ENCODE data around the gene QARS1.

- TF ChIP-seq CTCF (IDR thresholded peaks at IDR 0.05) (no peak), POLR2AphosphoS5 (IDR thresholded peaks at IDR 0.05) (no peak)
Observed at GRCh38 chr3:49124203-49124602, 19.6 kb upstream of the QARS1 start.

Data from transverse colon (tissue), 4 donors.